MM.1S (cell line): ENCODE data around the gene USP24.

Experiments
- DNase-seq: peaks from one replicate; pipeline ENCODE4 v3.0.0-alpha.2; 2015
- H2AFZ ChIP-seq: fragments of 300-600 bp; sonication (generic); 2 replicates; pipeline ENCODE4 v1.6.0; 2016; ENCODE audit warnings: antibody characterized with exemption, low read length
- H3F3A ChIP-seq: fragments of 300-600 bp; sonication (generic); 2 replicates; pipeline ENCODE4 v1.6.1; 2016; ENCODE audit warnings: mild to moderate bottlenecking, antibody characterized with exemption, low read length, moderate library complexity, mixed read lengths; ENCODE audit not compliant: insufficient read depth
- H3K27ac ChIP-seq: fragments of 300-600 bp; sonication (generic); 2 replicates; pipeline ENCODE4 v1.5.1; 2016; ENCODE audit warnings: mild to moderate bottlenecking, low read length
- H3K27me3 ChIP-seq: fragments of 300-600 bp; sonication (generic); replicated peaks from 2 replicates; pipeline ENCODE4 v1.6.0; 2016; ENCODE audit warnings: low read length; ENCODE audit not compliant: insufficient read depth
- H3K36me3 ChIP-seq: fragments of 300-600 bp; sonication (generic); replicated peaks from 2 replicates; pipeline ENCODE4 v1.6.1; 2016; ENCODE audit warnings: mild to moderate bottlenecking, low read length, mixed read lengths; ENCODE audit not compliant: insufficient read depth
- H3K4me1 ChIP-seq: fragments of 300-600 bp; sonication (generic); 2 replicates; pipeline ENCODE4 v1.6.1; 2016; ENCODE audit warnings: low read length, mixed read lengths
- H3K4me2 ChIP-seq: fragments of 300-600 bp; sonication (generic); 2 replicates; pipeline ENCODE4 v1.6.0; 2016; ENCODE audit warnings: low read depth, low read length
- H3K4me3 ChIP-seq: fragments of 300-600 bp; sonication (generic); 2 replicates; pipeline ENCODE4 v1.5.1; 2016; ENCODE audit warnings: low read length, mixed read lengths
- H3K79me2 ChIP-seq: fragments of 300-600 bp; sonication (generic); 2 replicates; pipeline ENCODE4 v1.6.1; 2016; ENCODE audit warnings: mixed run types, low read length, mixed read lengths
- H3K9ac ChIP-seq: fragments of 300-600 bp; sonication (generic); 2 replicates; pipeline ENCODE4 v1.6.1; 2016; ENCODE audit warnings: low read length, mixed read lengths
- H3K9me2 ChIP-seq: fragments of 300-600 bp; sonication (generic); replicated peaks from 2 replicates; pipeline ENCODE4 v1.6.1; 2016; ENCODE audit warnings: mild to moderate bottlenecking, low read length, mixed read lengths; ENCODE audit not compliant: insufficient read depth
- H3K9me3 ChIP-seq: fragments of 300-600 bp; sonication (generic); replicated peaks from 2 replicates; pipeline ENCODE4 v1.6.1; 2016; ENCODE audit warnings: mild to moderate bottlenecking, low read length, mixed read lengths; ENCODE audit not compliant: insufficient read depth
- H4K20me1 ChIP-seq: fragments of 300-600 bp; sonication (generic); 2 replicates; pipeline ENCODE4 v1.6.1; 2016; ENCODE audit warnings: mild to moderate bottlenecking, low read length, moderate library complexity, mixed read lengths; ENCODE audit not compliant: insufficient read depth
- EZH2 ChIP-seq: fragments of 300-600 bp; sonication (generic); optimal IDR thresholded peaks from 2 replicates; pipeline ENCODE3; 2017; ENCODE audit warnings: low read depth, mild to moderate bottlenecking, antibody characterized with exemption, low read length, mixed read lengths
- EZH2phosphoT487 ChIP-seq: fragments of 300-600 bp; sonication (generic); IDR thresholded peaks from 2 replicates; pipeline ENCODE4 v1.6.1; 2018; ENCODE audit warnings: antibody characterized with exemption, low read length
- TF ChIP-seq, protein P1 (sequence below): fragments of 300-600 bp; sonication (generic); IDR thresholded peaks from 2 replicates; pipeline ENCODE4 v1.5.1; 2016; ENCODE audit warnings: antibody characterized with exemption, low read length, mixed read lengths

USP24 gene, protein sequence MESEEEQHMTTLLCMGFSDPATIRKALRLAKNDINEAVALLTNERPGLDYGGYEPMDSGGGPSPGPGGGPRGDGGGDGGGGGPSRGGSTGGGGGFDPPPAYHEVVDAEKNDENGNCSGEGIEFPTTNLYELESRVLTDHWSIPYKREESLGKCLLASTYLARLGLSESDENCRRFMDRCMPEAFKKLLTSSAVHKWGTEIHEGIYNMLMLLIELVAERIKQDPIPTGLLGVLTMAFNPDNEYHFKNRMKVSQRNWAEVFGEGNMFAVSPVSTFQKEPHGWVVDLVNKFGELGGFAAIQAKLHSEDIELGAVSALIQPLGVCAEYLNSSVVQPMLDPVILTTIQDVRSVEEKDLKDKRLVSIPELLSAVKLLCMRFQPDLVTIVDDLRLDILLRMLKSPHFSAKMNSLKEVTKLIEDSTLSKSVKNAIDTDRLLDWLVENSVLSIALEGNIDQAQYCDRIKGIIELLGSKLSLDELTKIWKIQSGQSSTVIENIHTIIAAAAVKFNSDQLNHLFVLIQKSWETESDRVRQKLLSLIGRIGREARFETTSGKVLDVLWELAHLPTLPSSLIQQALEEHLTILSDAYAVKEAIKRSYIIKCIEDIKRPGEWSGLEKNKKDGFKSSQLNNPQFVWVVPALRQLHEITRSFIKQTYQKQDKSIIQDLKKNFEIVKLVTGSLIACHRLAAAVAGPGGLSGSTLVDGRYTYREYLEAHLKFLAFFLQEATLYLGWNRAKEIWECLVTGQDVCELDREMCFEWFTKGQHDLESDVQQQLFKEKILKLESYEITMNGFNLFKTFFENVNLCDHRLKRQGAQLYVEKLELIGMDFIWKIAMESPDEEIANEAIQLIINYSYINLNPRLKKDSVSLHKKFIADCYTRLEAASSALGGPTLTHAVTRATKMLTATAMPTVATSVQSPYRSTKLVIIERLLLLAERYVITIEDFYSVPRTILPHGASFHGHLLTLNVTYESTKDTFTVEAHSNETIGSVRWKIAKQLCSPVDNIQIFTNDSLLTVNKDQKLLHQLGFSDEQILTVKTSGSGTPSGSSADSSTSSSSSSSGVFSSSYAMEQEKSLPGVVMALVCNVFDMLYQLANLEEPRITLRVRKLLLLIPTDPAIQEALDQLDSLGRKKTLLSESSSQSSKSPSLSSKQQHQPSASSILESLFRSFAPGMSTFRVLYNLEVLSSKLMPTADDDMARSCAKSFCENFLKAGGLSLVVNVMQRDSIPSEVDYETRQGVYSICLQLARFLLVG (N-terminal part only)

DNA sequence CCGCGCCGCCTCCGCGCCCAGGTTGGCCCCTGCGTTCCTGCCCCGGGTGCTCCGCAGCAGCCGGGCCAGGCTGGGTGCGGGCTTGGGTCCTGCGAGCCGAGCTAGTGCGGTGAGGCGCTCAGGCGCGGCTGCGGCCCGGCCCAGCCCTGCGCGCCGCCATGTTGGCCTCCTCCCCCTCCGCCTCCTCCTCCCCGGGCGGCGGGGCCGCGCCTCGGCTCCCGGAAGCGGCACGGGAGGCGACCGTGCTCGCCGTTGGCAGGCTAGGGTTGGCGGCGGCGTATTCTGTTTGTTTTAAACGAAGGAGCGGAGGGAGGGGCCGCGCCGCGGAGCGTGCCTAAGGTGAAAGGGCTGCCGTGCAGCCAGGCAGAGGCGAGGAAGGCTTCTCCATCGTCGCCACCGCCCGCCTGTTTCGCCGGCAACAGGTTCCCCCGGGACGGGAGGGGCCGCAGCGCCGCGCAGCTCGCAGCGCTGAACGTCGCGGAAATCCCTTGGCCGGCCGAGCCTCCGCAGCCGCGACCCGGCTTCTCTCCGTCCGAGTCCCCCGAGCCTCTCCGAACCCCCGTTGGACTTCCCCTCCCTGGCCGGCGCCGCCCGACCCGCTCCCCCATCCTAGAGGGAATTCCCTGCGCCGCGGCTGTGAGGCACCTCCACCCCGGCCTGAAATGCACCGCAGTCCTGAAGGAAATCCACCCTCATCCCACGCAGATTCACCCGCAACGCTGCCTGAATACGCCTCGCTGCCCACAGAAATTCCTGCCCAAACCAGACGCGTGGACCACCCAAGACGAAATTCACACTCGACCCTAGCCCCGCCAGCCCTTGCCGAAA is at the start of gene USP24:
USP24 (minus strand) TSS at position 171 of the 828 bp plus-strand sequence. CDS start 251 bp downstream, outside the sequence.
- Histone ChIP-seq H3K27ac (peak within 1 kb of the TSS; percentile 65; the same call in 1 of the 2 replicates), H3K9me2 (no peaks in the 10 kb centered on the region), H3K9ac (peak within 1 kb of the TSS; percentile 85), H3K79me2 (peaks cover 54% of the 10 kb centered on the region), H3K4me1 (peaks cover 24% of the 10 kb centered on the region), H3K36me3 (no peaks in the 10 kb centered on the region), H3K27me3 (no peaks in the 10 kb centered on the region), H3K4me2 (peak within 1 kb of the TSS; percentile 97), H3K9me3 (no peaks in the 10 kb centered on the region), H3K4me3 (peak within 1 kb of the TSS; percentile 96), H3F3A (no peaks in the 10 kb centered on the region; the same call in 1 of the 2 replicates), H2AFZ (peak within 1 kb of the TSS; percentile 92), H4K20me1 (no peaks in the 10 kb centered on the region; the same call in 1 of the 2 replicates)
- peak; percentile 73 for DNase-seq
- no peak for TF ChIP-seq EZH2
- TF ChIP-seq, protein P1, sequence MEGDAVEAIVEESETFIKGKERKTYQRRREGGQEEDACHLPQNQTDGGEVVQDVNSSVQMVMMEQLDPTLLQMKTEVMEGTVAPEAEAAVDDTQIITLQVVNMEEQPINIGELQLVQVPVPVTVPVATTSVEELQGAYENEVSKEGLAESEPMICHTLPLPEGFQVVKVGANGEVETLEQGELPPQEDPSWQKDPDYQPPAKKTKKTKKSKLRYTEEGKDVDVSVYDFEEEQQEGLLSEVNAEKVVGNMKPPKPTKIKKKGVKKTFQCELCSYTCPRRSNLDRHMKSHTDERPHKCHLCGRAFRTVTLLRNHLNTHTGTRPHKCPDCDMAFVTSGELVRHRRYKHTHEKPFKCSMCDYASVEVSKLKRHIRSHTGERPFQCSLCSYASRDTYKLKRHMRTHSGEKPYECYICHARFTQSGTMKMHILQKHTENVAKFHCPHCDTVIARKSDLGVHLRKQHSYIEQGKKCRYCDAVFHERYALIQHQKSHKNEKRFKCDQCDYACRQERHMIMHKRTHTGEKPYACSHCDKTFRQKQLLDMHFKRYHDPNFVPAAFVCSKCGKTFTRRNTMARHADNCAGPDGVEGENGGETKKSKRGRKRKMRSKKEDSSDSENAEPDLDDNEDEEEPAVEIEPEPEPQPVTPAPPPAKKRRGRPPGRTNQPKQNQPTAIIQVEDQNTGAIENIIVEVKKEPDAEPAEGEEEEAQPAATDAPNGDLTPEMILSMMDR = no peak
- no peak for TF ChIP-seq EZH2phosphoT487

DNA sequence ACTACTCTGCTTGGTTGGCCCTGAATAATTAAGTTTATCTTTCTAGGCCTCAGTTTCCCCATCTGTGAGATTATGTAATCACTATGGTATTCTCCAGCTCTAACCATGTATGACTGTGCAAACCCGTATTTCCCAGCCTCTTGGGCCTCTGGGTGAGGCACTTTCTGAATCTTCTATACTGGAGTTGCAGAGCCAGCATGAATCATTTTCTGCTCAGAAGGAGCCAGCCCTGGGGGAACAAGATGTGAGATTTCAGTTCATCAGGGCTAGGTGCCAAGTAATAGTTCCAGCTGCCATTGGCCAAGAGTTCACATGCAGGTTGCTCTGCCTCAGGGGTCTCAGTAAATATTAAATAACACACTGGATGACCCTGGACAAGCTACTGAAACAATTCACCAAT is 47.7 kb upstream of the USP24 start:
- no peak overlapping the region for H3K9ac ChIP-seq
- DNase-seq = no peak
- no peaks in the 10 kb centered on the region for H3K9me2 ChIP-seq
- no peaks in the 10 kb centered on the region for H3K27me3 ChIP-seq
- no peaks in the 10 kb centered on the region for H4K20me1 ChIP-seq
- no peak overlapping the region for H3K4me3 ChIP-seq
- no peak for TF ChIP-seq EZH2phosphoT487
- TF ChIP-seq, protein P1 = no peak
- no peak for TF ChIP-seq EZH2
- no peak overlapping the region for H3K4me2 ChIP-seq
- H3K36me3 ChIP-seq = no peaks in the 10 kb centered on the region
- no peak overlapping the region for H2AFZ ChIP-seq
- H3K9me3 ChIP-seq = no peaks in the 10 kb centered on the region
- H3F3A ChIP-seq = peaks cover 13% of the 10 kb centered on the region; the same call in 1 of the 2 replicates
- no peak overlapping the region for H3K27ac ChIP-seq
- H3K79me2 ChIP-seq = no peaks in the 10 kb centered on the region
- peaks cover 28% of the 10 kb centered on the region for H3K4me1 ChIP-seq
